H1 (cell line): Measurements from ENCODE around the gene CCDC18. TPM values are rescaled to one million over a fixed set of nuclear protein-coding genes. Genes with fewer than 3 reads are reported as not detected.

Source experiments
- ASH2L ChIP-seq: fragments of 200-600, 300-600 bp; sonication (generic); IDR thresholded peaks from one replicate; pipeline ENCODE4 v1.7.1; 2017; ENCODE audit warnings: low read length
- HDAC2 ChIP-seq, 2 experiments: fragments of 300-600 bp in 1 of 2; sonication (generic) in 1 of 2; IDR thresholded peaks; 2 replicates each; pipeline ENCODE4 v1.6.1; 2011 to 2012; ENCODE audit warnings: low read depth in 2 of 2, low read length in 2 of 2, mild to moderate bottlenecking in 2 of 2, moderate library complexity in 2 of 2, borderline replicate concordance in 1 of 2, inconsistent platforms in 1 of 2
- polyA plus RNA-seq, 7 experiments: library from polyadenylated mRNA; depleted of rRNA in 3 of 7; stranded (reverse) in 5 of 7; unstranded in 2 of 7; fragments of >200 nt in 5 of 7; fragments of 200-250 nt in 2 of 7; gene quantifications; 1 replicate in 5 of 7; 2 replicates in 1 of 7; 4 replicates in 1 of 7; pipeline versions ENCODE4 v1.2.1 to v1.2.3, GENCODE V29; 2011 to 2013; ENCODE audit warnings: missing spikeins in 2 of 7, mixed read lengths in 2 of 7
- total RNA-seq: library from RNA; stranded (reverse); fragmentation: NEBNext Ultra II Directional; extraction: Animal tissue kit (Norgen Biotek cat#: 25700); gene quantifications from 2 replicates; pipeline ENCODE4 v1.2.1, GENCODE V29; 2021

CCDC18 gene
- total and polyA plus RNA-seq, 2 of the 8 experiments (the other 6 are each of a cell fraction or from before 2014, with no cell fraction given), result 3.0 to 21.2 TPM

DNA sequence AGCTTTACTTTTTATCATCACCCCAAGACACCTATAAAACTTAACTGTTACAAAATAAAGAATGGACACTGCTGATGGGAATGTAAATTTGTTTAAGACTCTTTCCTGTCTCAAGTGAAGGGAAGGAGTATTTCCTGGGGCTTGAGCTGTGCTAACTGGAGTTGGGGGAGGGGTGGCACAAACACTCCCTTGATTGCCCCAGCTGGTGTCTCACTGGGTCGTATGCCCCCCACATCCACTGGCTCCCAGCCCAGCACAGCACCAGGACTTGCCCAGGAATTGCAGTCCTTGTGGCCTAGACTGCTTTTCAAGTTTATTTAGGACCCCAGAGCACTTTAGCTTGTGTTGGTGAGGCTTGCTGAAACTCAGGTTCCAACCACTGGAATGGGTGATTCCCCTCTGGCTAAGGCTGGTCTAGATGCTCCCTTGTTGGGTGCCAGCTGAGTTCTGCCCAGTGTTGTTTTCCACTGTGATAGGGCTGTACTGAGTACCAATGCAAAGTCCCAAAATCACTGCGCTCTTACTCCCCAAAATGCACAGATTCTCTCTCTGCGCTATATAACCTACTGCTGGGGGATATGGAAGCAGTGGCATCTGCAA is 116.1 kb downstream of the CCDC18 start (continued):
- peak; percentile 38 for TF ChIP-seq ASH2L
- no peak for TF ChIP-seq HDAC2 (IDR thresholded peaks at IDR 0.05; ENCODE audit: borderline replicate concordance in 1 of 2, low read depth in 2 of 2, low read length in 2 of 2)
- TF ChIP-seq, all 59 proteins: peak for 2
